ENCODE results near the gene SLC6A16.
"Not testable (repeated sequence)": the region's sequence is repeated elsewhere in the genome, so short reads cannot be mapped to it uniquely, and the experiment has no call there.

Gene SLC6A16

GRCh38 chr19:49344505-49345423 lies 19.8 kb upstream of the SLC6A16 start:
- DNase-seq, result no peak

DNA sequence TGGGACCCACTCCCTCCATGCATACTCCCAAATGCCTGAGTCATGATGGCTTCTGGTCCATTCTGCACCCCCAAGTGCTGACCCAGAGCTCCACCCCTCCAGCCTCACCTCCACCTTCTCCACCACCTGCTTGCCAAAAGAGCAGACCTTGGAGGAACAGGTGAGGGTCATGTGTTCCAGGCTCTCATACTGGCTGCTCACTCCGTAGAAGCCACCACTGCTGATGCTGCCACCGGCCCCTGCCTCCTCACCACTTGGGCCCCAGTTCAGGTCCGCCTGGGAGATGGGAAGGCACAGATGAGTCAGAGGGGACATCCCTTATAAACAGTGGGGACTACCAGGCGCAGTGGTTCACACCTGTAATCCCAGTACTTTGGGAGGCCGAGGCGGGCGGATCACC lies 18.1 kb upstream of the SLC6A16 start:
- DNase-seq, result no peak

- DNase-seq, result no peak
Measured at GRCh38 chr19:49342291-49342721, 17.3 kb upstream of the SLC6A16 start.

GRCh38 chr19:49340865-49341718 lies 16.1 kb upstream of the SLC6A16 start:
- no peak for DNase-seq

GRCh38 chr19:49340069-49340864 lies 15.3 kb upstream of the SLC6A16 start:
- DNase-seq, result peak; percentile 91

GRCh38 chr19:49339301-49340068 lies 14.5 kb upstream of the SLC6A16 start:
- DNase-seq, result no peak

- peak; percentile 29 for DNase-seq
Measured at GRCh38 chr19:49338691-49339300, 13.8 kb upstream of the SLC6A16 start.

GRCh38 chr19:49338023-49338677 lies 13.2 kb upstream of the SLC6A16 start:
- no peak for DNase-seq

GRCh38 chr19:49337267-49338022 lies 12.5 kb upstream of the SLC6A16 start:
- no peak for DNase-seq

DNA sequence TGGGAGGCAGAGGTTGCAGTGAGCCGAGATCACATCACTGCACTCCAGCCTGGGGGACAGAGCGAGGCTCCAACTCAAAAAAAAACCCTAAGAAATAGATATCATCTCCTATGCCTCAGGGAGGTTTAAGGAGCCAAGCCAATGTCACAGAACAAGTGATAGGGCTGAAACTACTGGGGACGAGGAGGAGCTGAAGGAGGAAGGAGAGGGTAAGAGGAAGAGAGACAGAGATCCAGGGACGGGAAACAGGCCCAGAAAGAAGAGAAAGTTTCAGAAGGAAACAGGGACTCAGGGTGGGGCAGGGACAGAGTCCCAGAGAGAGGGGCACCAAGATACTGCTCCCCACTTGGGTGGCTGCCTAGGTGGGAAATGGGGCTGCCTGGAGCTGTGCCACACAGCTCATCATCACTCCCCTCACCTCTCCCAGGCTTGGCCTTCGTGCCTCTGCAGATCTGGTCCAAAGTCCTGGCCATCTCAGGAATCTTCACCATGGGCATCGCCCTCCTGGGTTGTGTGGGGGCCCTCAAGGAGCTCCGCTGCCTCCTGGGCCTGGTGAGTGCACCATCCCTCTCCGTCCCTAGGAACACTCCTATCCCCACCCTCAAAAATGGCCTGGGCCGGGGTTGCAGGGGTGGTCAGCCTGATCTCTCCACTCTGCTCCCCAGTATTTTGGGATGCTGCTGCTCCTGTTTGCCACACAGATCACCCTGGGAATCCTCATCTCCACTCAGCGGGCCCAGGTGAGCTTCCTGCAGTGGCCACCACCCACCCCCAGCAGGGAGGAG lies 11.7 kb upstream of the SLC6A16 start:
- no peak for DNase-seq

GRCh38 chr19:49335784-49336481 lies 10.9 kb upstream of the SLC6A16 start:
- DNase-seq, result peak; percentile 29

DNA sequence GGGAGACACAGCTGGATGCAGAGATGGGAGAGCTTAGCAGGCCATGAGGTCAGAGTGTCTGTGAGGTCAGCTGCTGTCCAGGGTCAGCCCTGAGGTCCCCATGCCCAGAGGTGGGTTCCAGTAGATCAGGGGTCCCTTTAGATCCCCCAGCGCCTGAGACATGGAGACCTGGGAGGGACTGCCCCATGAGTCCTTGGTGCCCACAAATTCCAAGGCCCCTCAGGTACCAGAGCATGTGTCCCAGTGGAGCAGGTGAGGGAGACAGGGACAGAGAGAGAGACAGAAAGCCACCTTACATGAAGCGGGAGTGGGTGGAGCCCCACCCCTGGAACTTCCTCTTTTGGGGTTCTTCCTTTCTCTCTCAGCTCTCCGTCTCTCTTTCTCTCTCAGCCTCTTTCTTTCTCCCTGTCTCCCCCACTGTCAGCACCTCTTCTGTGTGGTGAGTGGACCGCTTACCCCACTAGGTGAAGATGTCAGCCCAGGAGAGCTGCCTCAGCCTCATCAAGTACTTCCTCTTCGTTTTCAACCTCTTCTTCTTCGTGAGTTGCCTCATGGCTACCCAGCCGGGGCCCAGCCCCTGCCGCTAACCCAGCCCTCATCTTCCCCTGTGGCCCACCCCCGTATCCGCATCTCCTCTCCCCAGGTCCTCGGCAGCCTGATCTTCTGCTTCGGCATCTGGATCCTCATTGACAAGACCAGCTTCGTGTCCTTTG lies 10.2 kb upstream of the SLC6A16 start, which contains the start of gene CD37:
CD37 (plus strand) TSS at position 336 of the 713 bp plus-strand sequence; CDS start at position 471, 135 bp downstream.
- DNase-seq, result peak; percentile 63

DNA sequence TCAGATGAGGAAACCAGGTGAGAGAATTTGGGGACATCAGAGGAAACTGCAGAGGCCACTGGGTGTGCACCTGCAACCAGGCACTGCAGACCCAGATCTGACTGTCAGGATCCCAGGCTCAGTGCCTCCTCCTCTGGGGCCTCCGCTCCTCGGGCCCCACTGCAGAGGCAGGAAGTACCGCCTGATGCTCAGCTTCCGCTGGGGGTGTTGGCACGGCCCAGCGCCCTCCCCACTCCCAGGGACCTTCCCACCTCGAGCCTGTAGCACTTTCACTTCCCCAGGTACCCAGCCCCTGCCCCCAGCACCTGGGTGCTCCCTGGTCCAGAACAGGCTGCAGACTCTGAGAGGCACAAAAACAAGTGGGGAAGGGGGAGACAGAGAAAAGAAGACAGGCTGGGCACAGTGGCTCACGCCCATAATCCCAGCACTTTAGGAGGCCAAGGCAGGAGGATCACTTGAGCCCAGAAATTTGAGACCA lies 8.9 kb upstream of the SLC6A16 start:
- DNase-seq, result peak; percentile 84

DNA sequence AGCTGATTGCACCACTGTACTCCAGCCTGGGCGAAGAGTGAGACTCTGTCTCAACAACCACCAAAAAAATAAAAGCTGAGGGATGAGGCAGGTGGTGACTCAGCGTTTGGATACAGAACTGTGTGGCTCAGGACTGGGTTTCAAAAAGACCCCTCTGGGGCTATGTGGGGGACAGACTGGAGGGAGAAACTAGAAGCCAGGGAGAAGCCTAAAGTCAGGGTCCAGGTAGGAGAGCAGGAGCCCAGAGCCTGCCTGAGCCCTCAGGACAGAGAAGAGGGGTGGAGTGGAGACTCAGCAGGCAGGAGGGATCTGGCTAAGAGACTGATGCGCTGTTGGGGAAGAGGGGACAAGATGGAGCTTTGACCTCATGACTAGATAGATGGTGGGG lies 8.4 kb upstream of the SLC6A16 start:
- no peak for DNase-seq

- DNase-seq, result not testable (repeated sequence)
Measured at GRCh38 chr19:49332691-49333417, 7.9 kb upstream of the SLC6A16 start.

- peak; percentile 64 for DNase-seq
Measured at GRCh38 chr19:49331616-49332055, 6.6 kb upstream of the SLC6A16 start.

GRCh38 chr19:49331187-49331586 lies 6.2 kb upstream of the SLC6A16 start:
- DNase-seq, result not testable (repeated sequence)
